Left ventricle myocardium superior (tissue), 1 donor: ENCODE measurements around the gene NPSR1. TPM values are rescaled to one million over a fixed set of nuclear protein-coding genes. Genes with fewer than 3 reads are reported as not detected.
"Not testable (repeated sequence)": the region's sequence is repeated elsewhere in the genome, so short reads cannot be mapped to it uniquely, and the experiment has no call there.

Experiments used
- ATAC-seq: fragments of 200-7000 bp; cut with Tn5 transposase; one replicate; pipeline ENCODE4 v1.9.1; 2020; ENCODE audit warnings: mild to moderate bottlenecking, moderate library complexity
- DNase-seq: peaks from one replicate; pipeline ENCODE4 v3.0.0-alpha.2; 2020
- intact Hi-C: fragments of 100-400 bp; cut with micrococcal nuclease; formaldehyde crosslinking; loops from one replicate; pipeline ENCODE4 v1.11.0; 2022
- total RNA-seq: library from RNA; stranded (reverse); fragmentation: NEBNext Ultra II Directional; extraction: Animal tissue kit (Norgen Biotek cat#: 25700); gene quantifications from one replicate; pipeline ENCODE4 v1.2.1, GENCODE V29; 2021
- donor health status: DM: no; HTN: yes; CAD: no; lungs with severe emphysema.

Gene NPSR1
- total RNA-seq, 1 donor from 2014 or later, result not detected

DNA sequence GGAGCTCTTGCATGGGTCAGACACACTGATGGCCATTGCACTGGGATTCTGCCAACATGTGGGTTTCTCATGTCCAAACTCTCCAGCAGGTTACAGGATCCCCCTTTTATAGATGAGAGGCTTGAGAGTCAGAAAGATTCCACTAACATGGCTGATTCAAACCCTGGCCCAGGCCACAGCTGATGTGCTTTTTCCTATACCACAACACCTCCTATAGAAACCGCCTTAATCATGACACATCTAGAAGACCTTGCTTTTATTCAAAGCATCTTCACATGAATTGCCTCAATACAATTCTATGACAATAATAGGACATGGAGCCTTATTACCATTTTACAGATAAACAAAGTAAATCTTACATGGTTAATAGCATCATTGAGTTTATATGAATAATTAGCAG, 190.7 kb downstream of the NPSR1 start:
- intact Hi-C loops, result no loop called here
- ATAC-seq, result no peak
- DNase-seq, result no peak

DNA sequence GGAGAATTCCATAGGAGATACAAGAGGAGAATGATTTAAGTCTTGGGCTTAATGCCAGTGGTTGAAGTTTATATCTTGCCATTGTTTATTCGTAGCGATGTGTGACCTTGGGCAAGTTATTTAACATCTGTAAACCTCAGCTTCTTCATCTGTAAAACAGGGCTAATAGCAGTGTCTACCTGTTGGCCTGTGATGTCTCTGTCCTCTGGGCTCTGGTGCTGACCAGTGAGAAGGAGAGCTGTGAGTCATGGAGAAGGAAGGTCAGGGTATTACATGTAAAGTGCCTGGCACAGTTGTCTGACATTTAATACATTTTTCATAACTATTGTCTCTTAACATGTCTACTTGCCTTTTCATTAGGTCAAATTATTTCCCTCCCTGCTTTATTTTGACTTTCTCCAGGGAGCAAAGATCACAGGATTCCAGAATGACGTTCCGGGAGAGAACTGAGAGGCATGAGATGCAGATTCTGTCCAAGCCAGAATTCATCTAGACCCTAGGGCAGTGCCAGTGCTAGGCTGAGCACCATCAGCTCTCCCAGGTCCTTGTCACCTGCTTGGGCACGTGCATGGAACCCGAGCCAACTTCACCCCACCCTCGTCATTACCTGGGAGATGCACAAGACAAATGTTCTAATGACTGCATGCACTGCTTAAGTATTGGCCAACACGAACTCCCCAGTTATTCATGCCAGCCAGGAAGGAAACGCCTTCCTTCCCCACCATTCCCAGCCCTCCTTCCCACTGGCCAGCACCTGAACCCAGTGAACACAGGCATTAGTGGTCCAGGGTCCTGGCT, 191.3 kb downstream of the NPSR1 start:
- no peak for DNase-seq

DNA sequence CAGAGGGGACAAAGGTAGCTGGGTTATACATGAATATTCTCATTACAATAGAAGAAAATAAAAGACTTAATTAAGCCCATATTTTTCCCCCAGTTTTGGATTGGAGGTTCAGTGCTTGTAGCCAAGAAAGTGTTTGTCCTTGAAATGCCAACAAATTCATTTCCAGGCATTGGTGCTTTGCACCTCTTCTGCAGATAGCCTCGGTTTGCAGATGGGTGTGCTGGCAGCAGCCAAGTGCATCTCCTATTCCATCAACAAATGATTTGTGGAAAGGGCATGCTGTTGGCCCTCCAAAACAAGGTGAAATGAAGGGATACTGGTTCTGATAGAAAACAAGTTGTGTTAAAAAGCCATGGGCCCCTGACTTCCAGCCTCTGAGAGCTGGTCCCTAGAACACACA, 192.0 kb downstream of the NPSR1 start:
- DNase-seq, result no peak
- intact Hi-C loops, result no loop called here

More for the DNA sequence above, 191.3 kb downstream of the NPSR1 start:
- no peak for ATAC-seq
- intact Hi-C loops, result no loop called here

GRCh38 chr7:34850681-34851080, 192.7 kb downstream of the NPSR1 start:
- intact Hi-C loops, result no loop called here
- no peak for DNase-seq
- ATAC-seq, result no peak

More for the DNA sequence above, 192.0 kb downstream of the NPSR1 start:
- no peak for ATAC-seq

- DNase-seq (no peak), ATAC-seq (no peak)
- intact Hi-C loops, result no loop called here
These were observed 193.4 kb downstream of the NPSR1 start for GRCh38 chr7:34851431-34851830.

- ATAC-seq, DNase-seq, intact Hi-C loops: not testable (repeated sequence)
These were observed 200.4 kb downstream of the NPSR1 start for GRCh38 chr7:34858444-34858843.

DNA sequence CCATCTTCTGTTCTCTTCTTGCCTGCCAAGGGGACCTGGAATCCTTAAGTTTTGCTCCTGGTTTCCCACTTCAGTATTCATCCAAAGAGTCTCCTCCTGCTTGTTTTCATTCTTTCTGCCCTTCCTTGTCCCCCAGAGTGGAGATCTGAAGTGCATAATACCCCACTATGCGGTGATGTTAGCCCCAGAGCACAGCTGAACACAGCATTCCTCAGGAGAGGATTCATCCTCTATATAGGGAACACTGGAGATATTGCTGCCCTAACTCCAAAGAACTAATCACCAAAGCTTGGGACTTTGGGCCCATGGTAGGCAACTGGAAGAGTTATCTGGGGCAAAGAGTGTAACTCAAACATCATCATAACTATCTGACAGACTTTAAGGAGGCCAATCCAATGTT, 201.3 kb downstream of the NPSR1 start:
- DNase-seq, ATAC-seq, intact Hi-C loops: not testable (repeated sequence)

DNA sequence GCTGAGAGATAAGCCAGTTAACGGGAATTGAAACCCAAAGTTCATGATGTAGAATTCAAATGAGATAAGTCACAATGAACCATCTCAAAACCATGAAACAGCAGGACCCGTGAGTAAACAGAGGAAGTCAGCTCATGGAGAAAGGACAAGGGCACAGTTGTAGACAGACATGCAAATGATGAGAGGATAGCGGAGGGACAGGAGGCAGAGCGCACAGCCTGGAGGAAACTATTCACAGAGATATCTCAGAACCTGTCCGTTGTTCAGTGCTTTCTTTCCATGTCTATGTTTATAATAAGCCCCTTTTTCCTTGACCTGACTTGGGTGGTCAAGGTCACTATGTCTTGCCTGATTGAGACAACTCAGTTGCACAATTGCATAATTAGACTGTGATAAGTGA, 208.2 kb downstream of the NPSR1 start:
- intact Hi-C loops, ATAC-seq, DNase-seq: not testable (repeated sequence)

DNA sequence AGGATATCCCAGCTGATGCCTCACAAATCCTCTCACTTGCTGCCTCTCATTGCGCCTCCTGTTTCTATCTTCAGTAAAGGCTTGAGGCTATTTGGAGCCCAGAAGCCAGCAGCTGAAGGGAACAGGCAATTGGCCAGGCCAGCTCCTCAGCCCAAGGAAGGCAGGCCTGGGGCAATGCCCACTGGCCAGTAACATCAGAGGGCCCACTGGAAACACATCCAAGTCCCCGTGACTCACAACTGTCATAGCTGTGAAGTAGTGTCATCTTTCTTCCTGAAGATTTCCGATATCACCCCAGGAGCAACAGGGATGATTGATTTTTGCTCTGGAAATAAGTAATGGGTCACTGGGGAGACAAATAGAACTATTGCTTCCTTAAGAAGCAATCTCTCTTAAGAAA, 209.3 kb downstream of the NPSR1 start:
- intact Hi-C loops, ATAC-seq, DNase-seq: not testable (repeated sequence)

- DNase-seq, intact Hi-C loops, ATAC-seq: not testable (repeated sequence)
These were observed 210.6 kb downstream of the NPSR1 start for GRCh38 chr7:34868602-34869001.

- ATAC-seq, result no peak
- DNase-seq, result no peak
- intact Hi-C loops, result no loop called here
These were observed 211.0 kb downstream of the NPSR1 start for GRCh38 chr7:34869057-34869456.

DNA sequence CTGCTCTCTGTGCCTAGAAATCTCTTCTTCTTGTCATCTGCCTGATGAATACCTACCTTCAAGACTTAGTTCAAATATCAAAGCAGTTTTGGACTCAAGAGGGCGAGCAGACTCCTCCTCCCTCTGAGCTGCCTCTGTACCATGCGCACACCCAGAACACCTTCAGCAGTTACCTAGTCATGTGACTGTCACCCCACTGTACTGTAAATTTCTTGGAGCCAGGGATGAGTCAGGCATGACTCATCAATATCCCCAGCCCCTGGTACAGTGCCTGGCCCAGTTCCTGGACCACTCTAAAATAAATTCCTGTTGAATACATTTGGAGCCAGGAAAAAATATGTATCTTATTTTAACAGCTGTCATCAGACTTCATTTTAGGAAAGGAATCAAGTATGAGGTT, 212.0 kb downstream of the NPSR1 start:
- intact Hi-C loops, DNase-seq, ATAC-seq: not testable (repeated sequence)

- DNase-seq, intact Hi-C loops, ATAC-seq: not testable (repeated sequence)
These were observed 216.3 kb downstream of the NPSR1 start for GRCh38 chr7:34874329-34874728.

DNA sequence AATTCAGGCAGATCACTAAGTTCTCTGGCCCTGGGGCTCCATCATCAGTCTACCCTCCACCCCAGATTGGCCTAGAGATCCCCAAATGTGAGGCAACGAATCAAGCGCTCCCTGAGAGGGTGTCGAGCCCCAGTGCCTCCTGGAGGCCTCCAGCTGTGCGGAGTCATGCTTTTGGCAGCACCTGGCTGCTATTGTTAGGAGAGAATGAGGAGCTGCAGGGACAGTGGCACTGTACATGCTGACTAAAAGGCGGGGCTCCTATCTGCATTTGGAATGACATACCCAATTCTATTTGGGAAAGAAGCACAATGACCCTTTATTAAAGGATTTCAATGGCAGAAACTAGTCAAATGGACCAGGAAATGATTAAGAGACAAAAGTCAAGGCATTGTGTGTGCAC, 217.5 kb downstream of the NPSR1 start:
- ATAC-seq (no peak), DNase-seq (no peak)
- intact Hi-C loops, result no loop called here

DNA sequence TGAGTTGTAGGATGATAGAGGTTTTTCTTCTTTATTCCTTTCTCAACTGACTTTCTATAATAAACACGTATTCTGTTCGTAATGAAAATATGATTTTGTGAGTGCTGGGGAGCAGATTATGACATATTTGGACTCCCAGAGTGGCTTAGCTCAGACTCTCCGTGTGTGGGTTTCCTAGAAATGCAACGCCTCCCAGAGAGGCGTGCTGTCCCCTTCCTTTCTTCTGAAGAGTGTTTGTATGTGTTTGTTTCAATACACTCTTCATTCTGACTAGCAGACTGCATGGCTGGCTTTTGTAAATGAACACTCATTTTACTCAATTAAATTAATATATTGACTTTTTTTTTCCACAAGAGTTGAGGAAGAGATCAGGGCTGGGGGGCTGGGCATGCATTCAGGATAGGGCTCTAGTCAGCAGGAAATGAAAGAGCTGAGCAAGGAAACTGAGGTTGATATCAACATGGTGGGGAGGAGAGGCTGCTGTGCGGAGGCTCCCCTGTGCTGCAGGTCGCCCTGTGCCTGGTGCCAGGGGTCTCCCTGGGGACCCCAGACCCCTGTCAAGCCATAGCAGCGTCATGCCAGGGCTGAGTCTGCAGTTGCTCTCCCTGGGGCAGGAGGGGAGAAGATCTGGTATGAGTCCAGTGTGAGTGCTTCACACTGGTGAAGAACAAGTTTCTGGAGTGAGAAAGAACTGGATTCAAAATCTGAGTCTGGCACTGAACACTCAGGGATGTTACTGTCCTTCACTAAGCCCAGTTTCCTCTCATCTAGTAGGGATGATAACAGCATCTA, 221.1 kb downstream of the NPSR1 start:
- ATAC-seq, DNase-seq, intact Hi-C loops: not testable (repeated sequence)

- intact Hi-C loops, result no loop called here
- ATAC-seq (no peak), DNase-seq (no peak)
These were observed 221.9 kb downstream of the NPSR1 start for GRCh38 chr7:34879871-34880270.

DNA sequence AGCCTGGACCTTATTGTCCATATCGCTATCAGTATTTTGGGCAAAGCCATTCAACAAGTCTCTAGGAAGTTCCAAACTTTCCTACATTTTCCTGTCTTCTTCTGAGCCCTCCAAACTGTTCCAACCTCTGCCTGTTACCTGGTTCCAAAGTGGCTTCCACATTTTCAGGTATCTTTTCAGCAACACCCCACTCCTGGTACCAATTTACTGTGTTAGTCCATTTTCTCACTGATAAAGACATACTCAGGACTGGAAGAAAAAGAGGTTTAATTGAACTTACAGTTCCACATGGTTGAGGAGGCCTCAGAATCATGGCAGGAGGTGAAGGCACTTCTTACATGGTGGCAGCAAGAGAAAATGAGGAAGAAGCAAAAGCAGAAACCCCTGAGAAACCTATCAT, 225.8 kb downstream of the NPSR1 start:
- intact Hi-C loops, ATAC-seq: not testable (repeated sequence)

GRCh38 chr7:34886856-34887255, 228.8 kb downstream of the NPSR1 start:
- ATAC-seq, result no peak
- DNase-seq, result no peak
- intact Hi-C loops, result no loop called here

More for the DNA sequence above, 225.8 kb downstream of the NPSR1 start:
- not testable (repeated sequence) for DNase-seq

DNA sequence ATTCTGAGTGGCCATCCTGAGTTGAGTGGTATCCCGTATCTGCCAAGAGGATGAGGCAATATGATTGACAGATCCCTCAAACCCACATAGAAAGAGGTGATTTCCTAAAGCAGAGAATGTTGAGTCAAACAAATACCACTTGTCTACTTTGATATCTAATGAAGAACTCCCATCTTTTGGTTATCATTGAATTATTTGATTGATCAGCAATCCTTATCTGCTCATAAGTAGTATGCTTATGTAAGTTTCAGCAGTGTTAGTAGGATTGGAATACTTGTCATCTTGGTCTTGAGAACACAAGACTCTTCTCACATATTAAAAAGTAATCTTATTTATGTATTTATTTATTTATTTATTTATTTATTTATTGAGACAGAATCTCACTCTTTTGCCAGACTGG, 231.9 kb downstream of the NPSR1 start:
- no peak for DNase-seq
- intact Hi-C loops, result no loop called here
- no peak for ATAC-seq

GRCh38 chr7:34895202-34895601, 237.2 kb downstream of the NPSR1 start:
- no peak for ATAC-seq
- intact Hi-C loops, result no loop called here
- no peak for DNase-seq
